IMR-90 (cell line): ENCODE results near the gene SAMD11.

ENCODE experiments used
- BHLHE40 ChIP-seq: fragments of 150-350 bp; IDR thresholded peaks from 2 replicates; pipeline ENCODE4 v1.6.1; 2016; ENCODE audit warnings: mild to moderate bottlenecking, low read depth, low read length
- CHD1 ChIP-seq: IDR thresholded peaks from 2 replicates; pipeline ENCODE4 v1.6.1; 2012; ENCODE audit warnings: low read depth, low read length, improper control_type of control experiment
- CTCF ChIP-seq: conservative IDR thresholded peaks from 2 replicates; pipeline ENCODE4 v1.5.1; 2012; ENCODE audit warnings: mild to moderate bottlenecking, low read depth, low read length, improper control_type of control experiment
- ELK1 ChIP-seq: fragments of 150-350 bp; IDR thresholded peaks from 2 replicates; pipeline ENCODE4 v1.6.1; 2016; ENCODE audit warnings: low read depth, mild to moderate bottlenecking, low read length, moderate library complexity, borderline replicate concordance
- MXI1 ChIP-seq: IDR thresholded peaks from 2 replicates; pipeline ENCODE4 v1.6.1; 2012; ENCODE audit warnings: low read depth, mild to moderate bottlenecking, low read length, moderate library complexity, borderline replicate concordance
- NFE2L2 ChIP-seq: fragments of 150-350 bp; IDR thresholded peaks from 2 replicates; pipeline ENCODE4 v1.6.1; 2016; ENCODE audit warnings: low read depth, mild to moderate bottlenecking, low read length
- POLR2A ChIP-seq: IDR thresholded peaks from 2 replicates; pipeline ENCODE4 v1.6.1; 2012; ENCODE audit warnings: mild to moderate bottlenecking, low read depth, low read length
- RAD21 ChIP-seq: IDR thresholded peaks from 2 replicates; pipeline ENCODE4 v1.6.1; 2012; ENCODE audit warnings: low read length, improper control_type of control experiment
- RCOR1 ChIP-seq: IDR thresholded peaks from 2 replicates; pipeline ENCODE4 v1.6.1; 2012; ENCODE audit warnings: mild to moderate bottlenecking, low read length, improper control_type of control experiment; ENCODE audit not compliant: insufficient replicate concordance
- RFX5 ChIP-seq: IDR thresholded peaks from 2 replicates; pipeline ENCODE4 v1.8.0; 2012; ENCODE audit warnings: low read depth, mild to moderate bottlenecking, low read length, moderate library complexity
- SMC3 ChIP-seq: fragments of 150-350 bp; IDR thresholded peaks from 2 replicates; pipeline ENCODE4 v1.6.1; 2016; ENCODE audit warnings: low read depth, mild to moderate bottlenecking, antibody characterized with exemption, low read length, moderate library complexity
- TF ChIP-seq, protein P1 (sequence below): fragments of 150-350 bp; IDR thresholded peaks from 2 replicates; pipeline ENCODE4 v1.6.1; 2017; ENCODE audit warnings: mild to moderate bottlenecking, antibody characterized with exemption, low read length, low read depth

GRCh38 chr1:902802-903201, 20.9 kb upstream of the SAMD11 start:
- TF ChIP-seq CTCF (no peak), POLR2A (no peak), SMC3 (no peak), RAD21 (no peak), RFX5 (no peak), MXI1 (no peak), ELK1 (no peak), NFE2L2 (no peak), BHLHE40 (no peak), RCOR1 (no peak), CHD1 (no peak)
- TF ChIP-seq, protein P1, sequence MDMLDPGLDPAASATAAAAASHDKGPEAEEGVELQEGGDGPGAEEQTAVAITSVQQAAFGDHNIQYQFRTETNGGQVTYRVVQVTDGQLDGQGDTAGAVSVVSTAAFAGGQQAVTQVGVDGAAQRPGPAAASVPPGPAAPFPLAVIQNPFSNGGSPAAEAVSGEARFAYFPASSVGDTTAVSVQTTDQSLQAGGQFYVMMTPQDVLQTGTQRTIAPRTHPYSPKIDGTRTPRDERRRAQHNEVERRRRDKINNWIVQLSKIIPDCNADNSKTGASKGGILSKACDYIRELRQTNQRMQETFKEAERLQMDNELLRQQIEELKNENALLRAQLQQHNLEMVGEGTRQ: no peak
